ENCODE measurements around the gene PGLYRP2.

Gene PGLYRP2

GRCh38 chr19:15445227-15445605 lies 34.1 kb downstream of the PGLYRP2 start:
- ChIA-PET CTCF (no interaction called here), POLR2A (interaction anchor here (0.9 kb wide), 1 partner anchor 26 kb away, joined by 3 read pairs; the partner anchor contains the start of gene AKAP8L)
- no peak for DNase-seq (ENCODE audit: extremely low spot score)
- TF ChIP-seq FOXK2 (IDR thresholded peaks at IDR 0.05): no peak

DNA sequence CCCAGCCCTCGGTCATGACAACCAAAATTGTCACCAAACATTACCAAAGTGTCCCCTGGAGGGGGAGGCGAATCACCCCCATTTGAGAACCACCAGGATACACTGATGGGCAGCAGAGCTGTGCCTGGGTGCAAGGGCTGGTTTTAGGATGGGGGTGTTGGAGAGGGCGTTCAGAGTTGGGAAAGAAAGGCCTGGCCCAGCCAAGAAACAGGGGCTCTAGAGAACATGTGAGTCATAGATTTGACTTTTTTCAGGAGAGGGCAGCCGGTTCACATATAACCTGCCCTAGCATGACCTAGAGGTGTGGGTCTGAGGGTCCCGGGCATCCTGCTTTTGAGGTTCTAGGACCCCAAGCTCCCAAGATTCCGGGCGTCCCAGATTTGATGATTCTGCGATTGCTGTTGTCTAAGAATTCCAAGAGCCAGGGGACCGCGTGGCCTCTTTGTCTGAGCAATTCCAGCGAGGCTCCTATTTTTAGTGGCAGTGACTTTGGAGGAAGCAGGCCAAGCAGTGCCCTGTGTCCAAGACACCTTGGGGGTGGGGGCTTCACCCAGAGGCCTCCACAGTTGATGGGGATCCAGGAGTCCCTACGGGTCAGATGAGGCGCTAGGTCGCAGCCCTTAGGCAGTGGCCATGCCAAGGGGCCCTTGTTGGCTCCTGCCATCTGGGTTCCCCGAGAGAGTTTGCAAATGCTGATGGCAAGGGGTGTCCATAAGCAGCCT lies 34.6 kb downstream of the PGLYRP2 start:
- ChIA-PET CTCF (no interaction called here), POLR2A (no interaction called here)
- TF ChIP-seq ZNF384 (IDR thresholded peaks at IDR 0.05): no peak
- TF ChIP-seq FOXM1 (IDR thresholded peaks at IDR 0.05; ENCODE audit: borderline replicate concordance): no peak
- no peak for TF ChIP-seq L3MBTL2 (conservative IDR thresholded peaks at IDR 0.05)
- TF ChIP-seq LEF1 (IDR thresholded peaks at IDR 0.05; ENCODE audit: borderline replicate concordance): no peak
- TF ChIP-seq CTBP1 (IDR thresholded peaks at IDR 0.05; ENCODE audit: borderline replicate concordance): no peak
- no peak for TF ChIP-seq ARNT (IDR thresholded peaks at IDR 0.05)
- no peak for DNase-seq (ENCODE audit: extremely low spot score)

GRCh38 chr19:15443838-15444237 lies 35.5 kb downstream of the PGLYRP2 start:
- CTCF ChIA-PET: no interaction called here
- POLR2A ChIA-PET: no interaction called here
- TF ChIP-seq ZNF384 (IDR thresholded peaks at IDR 0.05): no peak
- TF ChIP-seq BHLHE40 (IDR thresholded peaks at IDR 0.05; ENCODE audit: borderline replicate concordance): no peak
- TF ChIP-seq FOXK2 (IDR thresholded peaks at IDR 0.05): no peak
- no peak for TF ChIP-seq FOXM1 (IDR thresholded peaks at IDR 0.05; ENCODE audit: borderline replicate concordance)
- no peak for TF ChIP-seq FOXA1 (IDR thresholded peaks at IDR 0.05)
- TF ChIP-seq CTBP1 (IDR thresholded peaks at IDR 0.05; ENCODE audit: borderline replicate concordance): no peak
- no peak for TF ChIP-seq TARDBP (IDR thresholded peaks at IDR 0.05)
- no peak for TF ChIP-seq HDGF (IDR thresholded peaks at IDR 0.05; ENCODE audit: borderline replicate concordance)
- TF ChIP-seq SP1 (IDR thresholded peaks at IDR 0.05): no peak
- TF ChIP-seq ELF4 (IDR thresholded peaks at IDR 0.05): no peak
- no peak for TF ChIP-seq SUZ12 (IDR thresholded peaks at IDR 0.05)
- no peak for TF ChIP-seq ARNT (IDR thresholded peaks at IDR 0.05)
- no peak for TF ChIP-seq PKNOX1 (IDR thresholded peaks at IDR 0.05)
- no peak for TF ChIP-seq L3MBTL2 (conservative IDR thresholded peaks at IDR 0.05)
- no peak for TF ChIP-seq NFRKB (IDR thresholded peaks at IDR 0.05)
- TF ChIP-seq LEF1 (IDR thresholded peaks at IDR 0.05; ENCODE audit: borderline replicate concordance): no peak
- no peak for DNase-seq (ENCODE audit: extremely low spot score)

DNA sequence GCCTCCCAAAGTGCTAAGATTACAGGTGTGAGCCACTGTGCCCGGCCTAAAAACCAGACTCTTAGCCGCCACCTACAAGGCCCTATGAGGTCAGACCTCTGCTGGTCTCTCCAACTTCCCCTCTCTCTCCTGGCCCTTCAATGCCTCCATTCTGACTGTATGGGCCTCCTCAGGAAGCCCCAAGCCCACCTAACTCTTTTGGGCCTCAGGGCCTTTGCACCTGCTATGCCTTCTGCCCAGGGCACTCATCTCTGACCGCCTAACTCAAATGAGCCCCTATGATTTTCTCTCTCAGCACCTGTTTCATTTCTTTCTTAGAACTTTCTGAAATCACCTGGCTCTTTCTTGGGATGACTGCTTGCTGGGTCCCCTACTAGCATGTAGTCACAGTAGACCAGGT lies 36.0 kb downstream of the PGLYRP2 start:
- DNase-seq (ENCODE audit: extremely low spot score): no peak
- POLR2A ChIA-PET: no interaction called here
- CTCF ChIA-PET: no interaction called here
- no peak for TF ChIP-seq ELF4 (IDR thresholded peaks at IDR 0.05)
- TF ChIP-seq SUZ12 (IDR thresholded peaks at IDR 0.05): no peak
- no peak for TF ChIP-seq PKNOX1 (IDR thresholded peaks at IDR 0.05)
- TF ChIP-seq TARDBP (IDR thresholded peaks at IDR 0.05): no peak
- TF ChIP-seq BHLHE40 (IDR thresholded peaks at IDR 0.05; ENCODE audit: borderline replicate concordance): no peak
- TF ChIP-seq HDGF (IDR thresholded peaks at IDR 0.05; ENCODE audit: borderline replicate concordance): no peak
- no peak for TF ChIP-seq ARNT (IDR thresholded peaks at IDR 0.05)
- TF ChIP-seq ZNF384 (IDR thresholded peaks at IDR 0.05): no peak
- no peak for TF ChIP-seq NFRKB (IDR thresholded peaks at IDR 0.05)
- no peak for TF ChIP-seq SP1 (IDR thresholded peaks at IDR 0.05)
- no peak for TF ChIP-seq L3MBTL2 (conservative IDR thresholded peaks at IDR 0.05)
- TF ChIP-seq CTBP1 (IDR thresholded peaks at IDR 0.05; ENCODE audit: borderline replicate concordance): no peak

- ChIA-PET POLR2A (no interaction called here), CTCF (no interaction called here)
- TF ChIP-seq ELF4 (IDR thresholded peaks at IDR 0.05) (no peak), PKNOX1 (IDR thresholded peaks at IDR 0.05) (no peak), ZNF384 (IDR thresholded peaks at IDR 0.05) (no peak), FOXK2 (IDR thresholded peaks at IDR 0.05) (no peak), ARNT (IDR thresholded peaks at IDR 0.05) (no peak), FOXA1 (IDR thresholded peaks at IDR 0.05) (no peak), L3MBTL2 (conservative IDR thresholded peaks at IDR 0.05) (no peak), TARDBP (IDR thresholded peaks at IDR 0.05) (no peak), FOXM1 (IDR thresholded peaks at IDR 0.05; ENCODE audit: borderline replicate concordance) (no peak), SP1 (IDR thresholded peaks at IDR 0.05) (no peak), HDGF (IDR thresholded peaks at IDR 0.05; ENCODE audit: borderline replicate concordance) (no peak), CTBP1 (IDR thresholded peaks at IDR 0.05; ENCODE audit: borderline replicate concordance) (no peak), BHLHE40 (IDR thresholded peaks at IDR 0.05; ENCODE audit: borderline replicate concordance) (no peak), LEF1 (IDR thresholded peaks at IDR 0.05; ENCODE audit: borderline replicate concordance) (no peak), SUZ12 (IDR thresholded peaks at IDR 0.05) (no peak), NFRKB (IDR thresholded peaks at IDR 0.05) (no peak)
- DNase-seq (ENCODE audit: extremely low spot score): no peak
Measured at GRCh38 chr19:15442142-15442920, 37.0 kb downstream of the PGLYRP2 start.

DNA sequence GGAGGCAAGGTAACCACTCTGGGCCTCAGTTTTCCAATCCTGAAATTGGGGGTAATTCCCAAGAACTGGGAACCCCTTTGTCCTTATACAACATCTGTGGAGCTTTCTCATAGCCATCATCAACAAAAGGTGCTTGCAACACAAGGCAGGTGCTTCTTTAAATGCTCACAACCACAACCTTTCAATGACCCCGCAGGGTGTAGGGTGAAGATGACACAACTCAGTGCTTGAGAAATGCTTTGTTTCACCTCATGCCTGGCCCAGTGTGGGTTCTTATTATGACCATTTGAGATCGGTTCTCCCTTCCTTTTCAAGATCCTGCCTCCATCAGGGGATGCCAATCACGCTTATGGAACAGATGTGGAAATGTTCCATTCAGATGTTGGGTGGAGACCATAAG lies 38.0 kb downstream of the PGLYRP2 start:
- ChIA-PET POLR2A (no interaction called here), CTCF (no interaction called here)
- no peak for DNase-seq (ENCODE audit: extremely low spot score)
- TF ChIP-seq SUZ12 (IDR thresholded peaks at IDR 0.05): no peak
- no peak for TF ChIP-seq ZNF384 (IDR thresholded peaks at IDR 0.05)
- no peak for TF ChIP-seq NFRKB (IDR thresholded peaks at IDR 0.05)
- no peak for TF ChIP-seq LEF1 (IDR thresholded peaks at IDR 0.05; ENCODE audit: borderline replicate concordance)
- no peak for TF ChIP-seq HDGF (IDR thresholded peaks at IDR 0.05; ENCODE audit: borderline replicate concordance)
- TF ChIP-seq FOXK2 (IDR thresholded peaks at IDR 0.05): no peak
- TF ChIP-seq PKNOX1 (IDR thresholded peaks at IDR 0.05): no peak
- TF ChIP-seq FOXA1 (IDR thresholded peaks at IDR 0.05): no peak
- no peak for TF ChIP-seq CTBP1 (IDR thresholded peaks at IDR 0.05; ENCODE audit: borderline replicate concordance)
- no peak for TF ChIP-seq L3MBTL2 (conservative IDR thresholded peaks at IDR 0.05)
- TF ChIP-seq ELF4 (IDR thresholded peaks at IDR 0.05): no peak
- no peak for TF ChIP-seq ARNT (IDR thresholded peaks at IDR 0.05)
- no peak for TF ChIP-seq SP1 (IDR thresholded peaks at IDR 0.05)
- TF ChIP-seq FOXM1 (IDR thresholded peaks at IDR 0.05; ENCODE audit: borderline replicate concordance): no peak
- no peak for TF ChIP-seq BHLHE40 (IDR thresholded peaks at IDR 0.05; ENCODE audit: borderline replicate concordance)
- no peak for TF ChIP-seq TARDBP (IDR thresholded peaks at IDR 0.05)

Data from HEK293T (cell line).